ENCODE results near the gene TMCO5A.

The TMCO5A gene

DNA sequence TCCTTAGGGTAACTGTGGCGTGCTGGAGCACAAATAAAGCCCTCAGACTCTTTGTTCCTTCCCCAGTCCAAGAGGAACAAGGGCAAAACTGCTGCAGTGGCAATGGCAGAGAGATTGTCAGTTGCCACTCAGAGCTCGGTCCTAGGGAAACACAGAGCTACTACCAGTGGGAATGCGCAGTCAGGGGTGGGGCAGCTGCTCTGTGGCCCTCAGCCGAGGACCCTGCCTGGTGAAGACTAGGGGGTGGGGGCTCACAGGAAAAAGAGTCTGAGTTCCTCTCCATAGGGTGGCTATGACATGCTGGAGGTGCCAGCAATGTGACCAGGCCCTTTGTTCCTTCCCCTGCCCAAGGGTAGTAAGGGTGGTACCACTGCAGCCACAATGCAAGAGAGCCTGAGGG is 43.8 kb downstream of the TMCO5A start:
- DNase-seq, result no peak

DNA sequence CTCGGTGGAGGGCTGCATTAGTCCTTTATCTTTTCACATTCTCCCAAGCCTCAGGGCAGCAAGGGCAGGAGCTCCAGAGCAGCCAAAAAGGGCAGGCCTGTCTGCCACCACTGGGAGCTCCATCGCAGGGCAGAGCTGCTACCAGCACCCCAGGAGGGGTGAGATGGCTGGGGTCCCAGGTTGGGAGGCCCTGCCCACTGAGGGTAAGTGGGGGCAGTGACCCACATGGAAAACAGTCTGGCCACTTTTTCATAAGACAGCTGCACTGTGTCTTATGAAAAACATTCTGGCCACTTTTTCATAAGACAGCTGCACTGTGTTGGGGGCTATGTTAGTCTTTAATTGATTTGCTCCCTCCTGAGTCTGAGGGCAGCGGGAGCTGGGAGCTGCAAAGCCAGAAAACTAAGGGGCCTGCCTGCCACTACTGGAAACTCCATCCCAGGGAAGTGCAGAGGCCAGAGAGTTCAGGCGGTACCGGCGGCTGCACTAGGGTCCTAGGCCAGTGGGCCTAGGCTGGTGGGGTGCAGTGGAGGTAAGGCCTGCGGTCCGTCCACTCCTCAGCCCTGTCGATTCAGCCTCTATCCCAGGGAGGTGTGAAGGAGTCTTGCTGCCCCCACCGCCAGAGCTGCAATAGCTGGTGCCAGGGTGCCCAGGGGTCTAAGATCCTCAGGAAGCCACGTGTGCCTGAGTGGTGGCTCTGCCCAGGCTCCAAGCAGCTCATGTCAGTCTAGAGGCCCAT is 45.4 kb downstream of the TMCO5A start:
- no peak for DNase-seq

DNA sequence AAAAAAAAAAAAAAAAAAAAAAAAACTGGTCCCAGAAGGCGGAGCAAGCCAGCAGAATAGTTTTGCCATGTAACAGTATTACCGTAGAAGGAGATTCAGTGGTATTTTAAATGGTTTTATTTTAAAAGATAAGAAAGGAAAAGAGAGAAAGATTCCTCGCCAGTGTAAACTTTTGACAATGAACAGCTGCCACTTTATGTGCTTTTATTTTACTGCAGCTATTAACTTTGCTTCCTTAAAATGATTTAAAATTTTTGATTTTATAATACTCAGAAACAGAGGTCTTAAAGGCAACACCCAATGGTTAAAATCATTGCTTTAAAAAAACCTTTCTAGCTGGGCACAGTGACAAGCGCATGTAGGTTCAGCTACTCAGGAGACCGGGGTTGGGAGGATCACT is 46.8 kb downstream of the TMCO5A start:
- no peak for DNase-seq

DNA sequence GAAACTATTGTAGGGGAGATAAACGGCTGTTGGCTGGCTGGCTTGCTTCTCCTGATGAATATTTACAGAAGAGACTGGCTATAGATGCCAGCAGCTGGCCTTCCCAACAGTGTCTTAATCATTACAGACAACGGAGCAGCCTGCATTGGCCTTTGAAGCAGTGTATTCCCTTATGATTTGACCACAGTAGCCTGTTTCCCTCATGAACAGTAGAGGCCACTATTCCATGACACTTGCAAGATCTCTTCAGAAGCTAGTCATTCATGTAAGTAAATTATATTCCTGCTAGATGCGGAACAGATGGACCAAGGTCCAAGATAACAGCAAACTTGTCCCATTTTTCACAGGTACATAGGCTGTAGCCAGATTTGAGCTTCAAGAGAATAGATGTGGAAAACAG is 47.3 kb downstream of the TMCO5A start:
- DNase-seq, result no peak

DNA sequence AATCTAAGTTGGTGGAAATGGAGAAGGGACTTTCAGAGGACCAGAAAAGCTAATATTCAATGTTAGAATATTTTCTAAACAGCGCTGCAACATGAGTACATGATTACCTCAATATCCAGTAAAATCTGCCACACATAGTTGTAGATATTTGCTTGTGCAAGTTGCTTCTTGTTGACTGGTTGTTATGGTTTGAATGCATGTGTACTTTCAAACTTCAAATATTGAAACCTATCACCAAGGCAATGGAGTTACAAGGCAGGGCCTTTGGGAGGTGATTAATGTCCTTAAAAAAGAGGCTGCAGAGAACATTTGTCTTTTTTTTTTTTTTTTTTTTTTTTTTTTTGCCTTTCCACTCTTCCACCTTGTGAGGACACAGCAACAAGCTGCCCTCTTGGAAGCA is 49.9 kb downstream of the TMCO5A start:
- no peak for DNase-seq

DNA sequence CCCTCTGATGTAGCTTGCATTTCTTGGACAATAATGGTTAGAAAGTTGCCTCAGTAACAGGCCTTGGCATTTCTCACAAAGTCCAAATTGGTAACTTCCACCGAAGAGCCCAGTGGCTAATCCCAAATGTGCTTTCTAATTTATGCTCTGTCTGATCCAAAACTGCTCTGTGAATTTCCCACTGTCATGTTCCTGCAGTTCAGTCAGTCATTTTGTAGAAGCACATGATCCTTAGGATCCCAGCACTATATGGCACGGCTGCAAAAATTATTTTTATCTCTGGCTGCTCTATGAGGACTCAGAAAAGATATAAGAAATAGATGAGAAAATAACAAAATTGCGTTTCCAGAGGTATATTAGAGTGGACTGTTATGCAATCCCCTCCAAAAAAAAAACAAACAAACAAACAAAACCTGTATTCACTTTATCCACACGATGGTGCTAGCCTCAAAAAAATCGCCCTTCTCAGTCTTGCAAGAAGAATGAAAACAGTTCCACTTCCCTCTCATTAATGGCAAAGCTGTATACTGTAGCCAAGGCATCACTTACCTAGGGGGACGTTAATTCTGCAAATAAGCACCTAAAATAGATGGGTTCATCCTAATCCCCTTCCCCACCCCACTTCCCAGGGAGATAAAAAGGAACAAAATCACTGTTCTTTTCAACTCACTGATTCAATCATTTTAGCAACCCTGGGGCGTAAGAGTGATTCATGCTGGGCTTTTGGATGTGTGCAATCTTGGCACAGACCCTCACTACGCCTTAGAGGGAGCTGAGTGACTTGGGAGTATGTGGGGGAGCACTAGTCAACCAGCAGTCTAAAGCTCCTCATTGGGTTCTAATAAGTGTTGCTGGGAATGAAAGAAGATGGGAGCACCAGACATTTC is 61.3 kb downstream of the TMCO5A start:
- no peak for DNase-seq
